ENCODE measurements around the gene ACSS1. TPM values are rescaled to one million over a fixed set of nuclear protein-coding genes. Genes with fewer than 3 reads are reported as not detected.

ACSS1 gene
- total RNA-seq, 4 donors from 2014 or later, result 33.7 to 42.3 (median 38.4) TPM

GRCh38 chr20:25059866-25060465, 2.0 kb upstream of the ACSS1 start:
- intact Hi-C loops (cut with DNase I; ENCODE audit: low total_unique reads), result no loop called here
- no peak overlapping the region for H3K4me3 ChIP-seq (ENCODE audit: low read depth, poor library complexity, severe bottlenecking)
- 78 to 82% methylated on average over 7 to 8 of the region's 8 CpGs for WGBS, 2 donors
- TF ChIP-seq POLR2A (IDR thresholded peaks at IDR 0.05), result no peak
- TF ChIP-seq CTCF (IDR thresholded peaks at IDR 0.05), result no peak
- peak in 1 of 2 donors; percentile 83 for DNase-seq (ENCODE audit: low spot score in 2 of 2)

GRCh38 chr20:25058847-25059810, 1.2 kb upstream of the ACSS1 start:
- H3K4me3 ChIP-seq (ENCODE audit: low read depth, poor library complexity, severe bottlenecking), result peak overlapping the region; percentile 70
- intact Hi-C loops (cut with DNase I; ENCODE audit: low total_unique reads), result no loop called here
- WGBS, 2 donors, result 24 to 30% methylated on average over 18 to 20 of the region's 20 CpGs
- peak in 1 of 2 donors; percentile 86 for DNase-seq (ENCODE audit: low spot score in 2 of 2)
- no peak for TF ChIP-seq POLR2A (IDR thresholded peaks at IDR 0.05)
- TF ChIP-seq CTCF (IDR thresholded peaks at IDR 0.05), result no peak

GRCh38 chr20:25057234-25058050, 497 bp downstream of the ACSS1 start:
- intact Hi-C loops (cut with DNase I; ENCODE audit: low total_unique reads), result no loop called here
- no peak for TF ChIP-seq POLR2A (IDR thresholded peaks at IDR 0.05)
- WGBS, 2 donors, result 0% methylated on average over 57 to 61 of the region's 86 CpGs
- H3K4me3 ChIP-seq (ENCODE audit: low read depth, poor library complexity, severe bottlenecking), result peak overlapping the region; percentile 70
- peak in 1 of 2 donors; percentile 93 for DNase-seq (ENCODE audit: low spot score in 2 of 2)

- TF ChIP-seq CTCF (IDR thresholded peaks at IDR 0.05) (no peak), POLR2A (IDR thresholded peaks at IDR 0.05) (no peak)
- peak overlapping the region; percentile 70 for H3K4me3 ChIP-seq (ENCODE audit: low read depth, poor library complexity, severe bottlenecking)
- DNase-seq (ENCODE audit: low spot score in 2 of 2), result peak in 1 of 2 donors; percentile 90
- 4 to 9% methylated on average over 18 to 21 of the region's 24 CpGs for WGBS, 2 donors
- intact Hi-C loops (cut with DNase I; ENCODE audit: low total_unique reads), result no loop called here
Observed at GRCh38 chr20:25056690-25057233, 1.2 kb downstream of the ACSS1 start.

- no peak for TF ChIP-seq CTCF (IDR thresholded peaks at IDR 0.05)
- TF ChIP-seq POLR2A (IDR thresholded peaks at IDR 0.05), result no peak
- no peak for DNase-seq (ENCODE audit: low spot score in 2 of 2)
- no peak overlapping the region for H3K4me3 ChIP-seq (ENCODE audit: low read depth, poor library complexity, severe bottlenecking)
- 71 to 79% methylated on average over 8 of the region's 8 CpGs for WGBS, 2 donors
- intact Hi-C loops (cut with DNase I; ENCODE audit: low total_unique reads), result no loop called here
Observed at GRCh38 chr20:25055711-25056495, 2.0 kb downstream of the ACSS1 start.
